Astrocyte (in vitro differentiated cells and primary cell): ENCODE results near the gene NCEH1.

Experiments used
- CTCF ChIP-seq: IDR thresholded peaks from 2 replicates; pipeline ENCODE4 v1.5.1; 2011; ENCODE audit warnings: low read depth, mild to moderate bottlenecking, inconsistent platforms, low read length, moderate library complexity; ENCODE audit not compliant: insufficient read depth
- EZH2 ChIP-seq: IDR thresholded peaks from 2 replicates; pipeline ENCODE4 v1.6.1; 2012; ENCODE audit warnings: mild to moderate bottlenecking, low read length, inconsistent platforms; ENCODE audit not compliant: insufficient read depth

- TF ChIP-seq CTCF, result no peak
- TF ChIP-seq EZH2, result no peak
Measured at GRCh38 chr3:172698631-172699030, 12.2 kb downstream of the NCEH1 start.
